Hematopoietic multipotent progenitor cell treated with erythropoietin and hydrocortisone succinate and interleukin-3 and kit ligand, for 4 days (in vitro differentiated cells): ENCODE data around the gene BLCAP.
"Not testable (repeated sequence)": the region's sequence is repeated elsewhere in the genome, so short reads cannot be mapped to it uniquely, and the experiment has no call there.

Experiments
- DNase-seq: peaks from one replicate; pipeline ENCODE4 v3.0.0-alpha.2; 2015

BLCAP gene

GRCh38 chr20:37511610-37512275 lies 15.9 kb downstream of the BLCAP start:
- no peak for DNase-seq

GRCh38 chr20:37510226-37510625 lies 17.4 kb downstream of the BLCAP start:
- no peak for DNase-seq

- no peak for DNase-seq
These were observed 21.4 kb downstream of the BLCAP start for GRCh38 chr20:37506152-37506725.

- no peak for DNase-seq
These were observed 22.2 kb downstream of the BLCAP start for GRCh38 chr20:37505263-37506151.

GRCh38 chr20:37504404-37505096 lies 23.1 kb downstream of the BLCAP start:
- DNase-seq: no peak

- DNase-seq: no peak
These were observed 24.3 kb downstream of the BLCAP start for GRCh38 chr20:37503256-37503927.

GRCh38 chr20:37502654-37503053 lies 25.0 kb downstream of the BLCAP start:
- DNase-seq: no peak

- DNase-seq: no peak
These were observed 25.7 kb downstream of the BLCAP start for GRCh38 chr20:37501940-37502339.

- DNase-seq: no peak
These were observed 27.4 kb downstream of the BLCAP start for GRCh38 chr20:37500311-37500710.

GRCh38 chr20:37498066-37498665 lies 29.5 kb downstream of the BLCAP start:
- DNase-seq: no peak

- no peak for DNase-seq
These were observed 32.9 kb downstream of the BLCAP start for GRCh38 chr20:37494796-37495195.

GRCh38 chr20:37494301-37494700 lies 33.4 kb downstream of the BLCAP start:
- no peak for DNase-seq

GRCh38 chr20:37492945-37493344 lies 34.7 kb downstream of the BLCAP start:
- no peak for DNase-seq

GRCh38 chr20:37492096-37492625 lies 35.5 kb downstream of the BLCAP start:
- DNase-seq: no peak

- DNase-seq: no peak
These were observed 36.9 kb downstream of the BLCAP start for GRCh38 chr20:37490663-37491350.

- DNase-seq: not testable (repeated sequence)
These were observed 41.5 kb downstream of the BLCAP start for GRCh38 chr20:37486209-37486608.

GRCh38 chr20:37484331-37484730 lies 43.3 kb downstream of the BLCAP start:
- no peak for DNase-seq

- DNase-seq: no peak
These were observed 46.1 kb downstream of the BLCAP start for GRCh38 chr20:37481610-37482009.

- DNase-seq: no peak
These were observed 46.8 kb downstream of the BLCAP start for GRCh38 chr20:37480919-37481318.

GRCh38 chr20:37479925-37480691 lies 47.6 kb downstream of the BLCAP start:
- no peak for DNase-seq

- no peak for DNase-seq
These were observed 48.4 kb downstream of the BLCAP start for GRCh38 chr20:37479266-37479665.
